ENCODE results near the gene GALNT17.

The GALNT17 gene

GRCh38 chr7:71132127-71132376 lies at the start of gene GALNT17:
TSS of gene GALNT17 (plus strand) at chr7:71132144.
- peak within 1 kb of the TSS; percentile 90 for H3K9ac ChIP-seq (ENCODE audit: insufficient read length, low read depth)
- H3K36me3 ChIP-seq (ENCODE audit: insufficient read depth, insufficient read length, low read length): peaks cover 5% of the 10 kb centered on the region
- H3K4me3 ChIP-seq (ENCODE audit: insufficient read length, low read depth): peak within 1 kb of the TSS; percentile 76
- no peak for TF ChIP-seq ZNF274 (IDR thresholded peaks at IDR 0.05; ENCODE audit: low read depth, low read length)
- TF ChIP-seq SUZ12 (IDR thresholded peaks at IDR 0.05; ENCODE audit: extremely low read depth, insufficient read depth, insufficient read length): no peak
- TF ChIP-seq YY1 (IDR thresholded peaks at IDR 0.05; ENCODE audit: insufficient read depth, insufficient read length): no peak
- peaks cover 14% of the 10 kb centered on the region for H3K27me3 ChIP-seq (ENCODE audit: insufficient read depth, insufficient read length)
- DNase-seq (ENCODE audit: low read depth, low spot score): peak; percentile 22
- H3K4me1 ChIP-seq (ENCODE audit: insufficient read depth, insufficient read length): no peaks in the 10 kb centered on the region
- no peaks in the 10 kb centered on the region for H3K9me3 ChIP-seq (ENCODE audit: insufficient read depth, low read length)

- Histone ChIP-seq H3K4me1 (ENCODE audit: insufficient read depth, insufficient read length) (no peaks in the 10 kb centered on the region), H3K27me3 (ENCODE audit: insufficient read depth, insufficient read length) (no peaks in the 10 kb centered on the region), H3K9ac (ENCODE audit: insufficient read length, low read depth) (no peak overlapping the region), H3K4me3 (ENCODE audit: insufficient read length, low read depth) (no peak overlapping the region), H3K9me3 (ENCODE audit: insufficient read depth, low read length) (no peaks in the 10 kb centered on the region), H3K36me3 (ENCODE audit: insufficient read depth, insufficient read length, low read length) (no peaks in the 10 kb centered on the region)
- DNase-seq (ENCODE audit: low read depth, low spot score): no peak
- TF ChIP-seq ZNF274 (IDR thresholded peaks at IDR 0.05; ENCODE audit: low read depth, low read length) (no peak), YY1 (IDR thresholded peaks at IDR 0.05; ENCODE audit: insufficient read depth, insufficient read length) (no peak), SUZ12 (IDR thresholded peaks at IDR 0.05; ENCODE audit: extremely low read depth, insufficient read depth, insufficient read length) (no peak)
Observed at GRCh38 chr7:71095266-71095860, 36.6 kb upstream of the GALNT17 start.

GRCh38 chr7:71096351-71096750 lies 35.6 kb upstream of the GALNT17 start:
- Histone ChIP-seq H3K4me3 (ENCODE audit: insufficient read length, low read depth) (no peak overlapping the region), H3K27me3 (ENCODE audit: insufficient read depth, insufficient read length) (no peaks in the 10 kb centered on the region), H3K9ac (ENCODE audit: insufficient read length, low read depth) (no peak overlapping the region), H3K4me1 (ENCODE audit: insufficient read depth, insufficient read length) (no peaks in the 10 kb centered on the region), H3K9me3 (ENCODE audit: insufficient read depth, low read length) (no peaks in the 10 kb centered on the region), H3K36me3 (ENCODE audit: insufficient read depth, insufficient read length, low read length) (no peaks in the 10 kb centered on the region)
- TF ChIP-seq SUZ12 (IDR thresholded peaks at IDR 0.05; ENCODE audit: extremely low read depth, insufficient read depth, insufficient read length) (no peak), YY1 (IDR thresholded peaks at IDR 0.05; ENCODE audit: insufficient read depth, insufficient read length) (no peak), ZNF274 (IDR thresholded peaks at IDR 0.05; ENCODE audit: low read depth, low read length) (no peak)
- DNase-seq (ENCODE audit: low read depth, low spot score): no peak

- Histone ChIP-seq H3K36me3 (ENCODE audit: insufficient read depth, insufficient read length, low read length) (no peaks in the 10 kb centered on the region), H3K9me3 (ENCODE audit: insufficient read depth, low read length) (no peaks in the 10 kb centered on the region), H3K4me1 (ENCODE audit: insufficient read depth, insufficient read length) (no peaks in the 10 kb centered on the region), H3K9ac (ENCODE audit: insufficient read length, low read depth) (no peak overlapping the region), H3K27me3 (ENCODE audit: insufficient read depth, insufficient read length) (no peaks in the 10 kb centered on the region), H3K4me3 (ENCODE audit: insufficient read length, low read depth) (no peak overlapping the region)
- TF ChIP-seq YY1 (IDR thresholded peaks at IDR 0.05; ENCODE audit: insufficient read depth, insufficient read length) (no peak), ZNF274 (IDR thresholded peaks at IDR 0.05; ENCODE audit: low read depth, low read length) (no peak), SUZ12 (IDR thresholded peaks at IDR 0.05; ENCODE audit: extremely low read depth, insufficient read depth, insufficient read length) (no peak)
- no peak for DNase-seq (ENCODE audit: low read depth, low spot score)
Observed at GRCh38 chr7:71106226-71106625, 25.7 kb upstream of the GALNT17 start.

GRCh38 chr7:71112436-71112835 lies 19.5 kb upstream of the GALNT17 start:
- no peak overlapping the region for H3K4me3 ChIP-seq (ENCODE audit: insufficient read length, low read depth)
- no peaks in the 10 kb centered on the region for H3K4me1 ChIP-seq (ENCODE audit: insufficient read depth, insufficient read length)
- no peak for DNase-seq (ENCODE audit: low read depth, low spot score)
- H3K9me3 ChIP-seq (ENCODE audit: insufficient read depth, low read length): no peaks in the 10 kb centered on the region
- no peak overlapping the region for H3K9ac ChIP-seq (ENCODE audit: insufficient read length, low read depth)
- H3K36me3 ChIP-seq (ENCODE audit: insufficient read depth, insufficient read length, low read length): no peaks in the 10 kb centered on the region
- no peaks in the 10 kb centered on the region for H3K27me3 ChIP-seq (ENCODE audit: insufficient read depth, insufficient read length)
- TF ChIP-seq YY1 (IDR thresholded peaks at IDR 0.05; ENCODE audit: insufficient read depth, insufficient read length) (no peak), SUZ12 (IDR thresholded peaks at IDR 0.05; ENCODE audit: extremely low read depth, insufficient read depth, insufficient read length) (no peak), ZNF274 (IDR thresholded peaks at IDR 0.05; ENCODE audit: low read depth, low read length) (no peak)

- Histone ChIP-seq H3K4me1 (ENCODE audit: insufficient read depth, insufficient read length) (no peaks in the 10 kb centered on the region), H3K27me3 (ENCODE audit: insufficient read depth, insufficient read length) (no peaks in the 10 kb centered on the region), H3K9me3 (ENCODE audit: insufficient read depth, low read length) (no peaks in the 10 kb centered on the region), H3K4me3 (ENCODE audit: insufficient read length, low read depth) (no peak overlapping the region), H3K9ac (ENCODE audit: insufficient read length, low read depth) (no peak overlapping the region), H3K36me3 (ENCODE audit: insufficient read depth, insufficient read length, low read length) (no peaks in the 10 kb centered on the region)
- TF ChIP-seq ZNF274 (IDR thresholded peaks at IDR 0.05; ENCODE audit: low read depth, low read length) (no peak), SUZ12 (IDR thresholded peaks at IDR 0.05; ENCODE audit: extremely low read depth, insufficient read depth, insufficient read length) (no peak), YY1 (IDR thresholded peaks at IDR 0.05; ENCODE audit: insufficient read depth, insufficient read length) (no peak)
- DNase-seq (ENCODE audit: low read depth, low spot score): no peak
Observed at GRCh38 chr7:71120096-71120495, 11.8 kb upstream of the GALNT17 start.

GRCh38 chr7:71129126-71129525 lies 2.8 kb upstream of the GALNT17 start:
- TF ChIP-seq ZNF274 (IDR thresholded peaks at IDR 0.05; ENCODE audit: low read depth, low read length) (no peak), SUZ12 (IDR thresholded peaks at IDR 0.05; ENCODE audit: extremely low read depth, insufficient read depth, insufficient read length) (no peak), YY1 (IDR thresholded peaks at IDR 0.05; ENCODE audit: insufficient read depth, insufficient read length) (no peak)
- peaks cover 14% of the 10 kb centered on the region for H3K27me3 ChIP-seq (ENCODE audit: insufficient read depth, insufficient read length)
- H3K9me3 ChIP-seq (ENCODE audit: insufficient read depth, low read length): no peaks in the 10 kb centered on the region
- DNase-seq (ENCODE audit: low read depth, low spot score): no peak
- no peaks in the 10 kb centered on the region for H3K4me1 ChIP-seq (ENCODE audit: insufficient read depth, insufficient read length)
- H3K36me3 ChIP-seq (ENCODE audit: insufficient read depth, insufficient read length, low read length): no peaks in the 10 kb centered on the region
- no peak overlapping the region for H3K4me3 ChIP-seq (ENCODE audit: insufficient read length, low read depth)
- H3K9ac ChIP-seq (ENCODE audit: insufficient read length, low read depth): no peak overlapping the region
